ENCODE measurements around the gene TTLL6.

Gene TTLL6

DNA sequence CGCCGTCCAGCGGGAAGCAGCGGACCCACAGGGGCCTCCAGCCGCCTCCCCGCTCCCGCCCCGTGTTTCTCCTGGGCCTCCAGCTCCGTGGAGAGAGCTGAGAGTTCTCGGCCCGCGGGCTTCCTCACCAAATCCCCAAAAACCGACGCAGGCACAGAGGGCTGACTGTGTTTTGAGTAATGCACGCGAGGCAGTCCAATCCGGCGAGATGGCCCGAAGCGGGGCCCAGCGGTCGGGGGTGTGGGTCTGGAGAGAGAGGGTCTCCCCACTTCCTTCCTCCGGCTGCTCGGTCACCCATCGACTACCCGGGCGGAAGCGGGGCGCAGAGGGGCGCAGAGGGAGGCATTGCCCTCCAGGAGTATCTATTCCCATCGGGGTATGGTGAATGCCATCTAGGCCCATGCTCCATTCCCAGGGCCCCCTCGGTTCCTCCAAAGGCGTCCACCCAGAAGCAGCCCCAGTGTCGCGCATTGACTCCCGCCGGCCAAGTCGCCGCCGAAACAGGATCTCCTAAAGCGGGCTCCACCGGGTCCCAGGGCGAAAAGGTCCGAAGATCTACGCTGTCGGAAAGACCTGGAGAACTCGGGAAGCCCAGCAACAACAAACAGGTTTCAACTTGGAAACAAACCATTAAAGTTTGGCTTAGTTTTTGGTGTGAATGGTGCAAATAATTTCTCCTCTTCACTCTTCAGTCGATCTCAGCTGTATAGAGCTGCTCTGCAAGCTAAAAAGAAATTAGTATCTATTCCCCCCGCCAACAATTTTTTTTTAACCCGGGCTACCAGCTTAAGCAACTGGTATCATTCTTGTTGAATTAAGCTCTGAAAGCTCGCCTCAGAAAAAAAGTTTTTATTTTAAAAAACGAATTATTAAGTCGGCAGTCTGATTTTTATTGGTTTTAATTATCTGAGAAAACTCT is 69.3 kb downstream of the TTLL6 start:
- H3K4me3 ChIP-seq (ENCODE audit: low read length): no peak overlapping the region
- TF ChIP-seq ZNF274 (IDR thresholded peaks at IDR 0.05; ENCODE audit: low read depth, low read length): no peak

DNA sequence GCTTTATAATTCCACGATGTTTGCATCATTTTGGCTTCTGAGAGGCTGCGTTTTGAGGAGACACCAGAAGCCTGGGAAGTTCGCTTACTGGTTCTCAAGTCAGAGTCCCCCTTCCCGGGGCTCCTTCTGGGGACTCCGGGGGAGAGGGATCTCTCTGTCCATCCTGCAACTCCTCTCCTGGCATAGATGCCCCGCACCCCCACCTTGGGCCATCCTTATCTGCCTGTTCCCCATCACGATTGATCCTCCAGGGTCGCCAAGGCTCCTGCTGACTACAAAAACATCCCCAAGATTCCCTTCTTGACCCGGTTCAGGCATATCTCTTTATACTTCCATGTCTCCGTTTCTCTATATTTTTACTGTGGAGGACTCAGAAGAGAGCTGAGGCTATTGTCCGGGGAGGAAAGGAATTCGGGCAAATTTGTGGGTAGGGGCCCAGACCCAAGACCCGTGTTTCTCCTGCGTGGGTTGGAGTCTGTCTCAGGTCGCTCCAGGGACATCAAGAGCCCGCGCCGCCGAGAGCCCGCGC is 70.0 kb downstream of the TTLL6 start:
- H3K4me3 ChIP-seq (ENCODE audit: low read length): no peak overlapping the region
- no peak for TF ChIP-seq ZNF274 (IDR thresholded peaks at IDR 0.05; ENCODE audit: low read depth, low read length)

DNA sequence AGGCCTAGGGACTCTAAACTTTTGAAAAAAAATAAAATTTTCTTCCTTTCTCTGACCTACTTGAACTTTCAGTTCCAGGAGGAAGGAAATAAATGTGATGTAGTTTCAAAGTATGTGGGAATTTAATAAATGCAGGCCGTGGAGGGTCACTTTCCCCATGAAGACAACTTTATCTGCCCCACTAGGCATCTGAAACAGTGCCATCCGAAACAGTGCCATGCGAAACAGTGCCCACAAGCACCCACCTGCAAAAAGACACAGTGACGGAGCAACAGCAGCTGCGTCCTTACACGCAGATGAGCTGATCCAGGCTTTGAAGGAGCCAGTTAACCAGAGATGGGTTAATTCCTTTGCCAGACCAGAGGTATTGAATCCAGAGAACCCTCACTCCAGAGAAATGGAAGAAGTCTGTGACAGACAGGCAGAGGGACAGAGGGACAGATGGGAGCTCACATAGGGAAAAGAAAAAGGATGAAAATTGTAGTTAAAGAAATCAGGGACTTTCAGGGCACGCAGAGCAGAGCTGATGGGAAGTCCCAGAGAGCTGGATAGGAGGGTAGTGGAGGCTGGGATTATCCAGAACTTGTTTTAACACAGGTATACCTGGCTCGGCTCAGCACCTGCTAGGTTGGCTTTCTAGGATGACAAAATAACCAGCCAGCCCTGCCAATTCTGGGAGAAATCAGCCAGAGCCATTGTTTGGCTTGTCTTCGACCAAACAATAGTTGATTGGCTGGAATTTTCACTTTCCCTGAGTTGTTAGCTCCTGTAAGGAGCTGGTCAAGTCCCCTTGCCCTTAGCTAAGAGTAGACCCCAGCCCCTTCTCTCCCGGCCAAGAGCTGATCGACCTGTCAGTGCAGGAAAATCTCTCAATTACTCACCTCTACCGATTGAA is 71.4 kb downstream of the TTLL6 start:
- TF ChIP-seq ZNF274 (IDR thresholded peaks at IDR 0.05; ENCODE audit: low read depth, low read length): no peak
- no peak overlapping the region for H3K4me3 ChIP-seq (ENCODE audit: low read length)

DNA sequence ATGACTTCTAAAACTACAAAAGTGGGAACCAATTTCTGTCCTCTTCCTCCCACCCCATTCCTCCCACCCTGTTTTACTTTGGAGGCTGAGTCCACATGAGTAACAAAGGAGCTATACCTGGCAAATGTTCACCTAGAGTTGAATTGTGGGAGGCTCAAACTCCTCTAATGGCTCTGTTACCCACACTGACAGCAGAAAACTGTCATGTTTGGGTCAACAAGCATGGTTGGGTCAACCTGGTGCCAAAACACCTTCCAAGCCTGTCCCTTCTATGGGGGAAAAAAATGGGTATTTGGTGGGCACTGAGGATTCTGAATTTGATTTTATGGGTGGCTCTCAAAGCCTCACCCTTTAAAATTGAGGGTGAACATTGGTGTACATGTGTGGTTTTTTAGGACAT is 76.5 kb downstream of the TTLL6 start:
- H3K4me3 ChIP-seq (ENCODE audit: low read length): no peak overlapping the region
- TF ChIP-seq ZNF274 (IDR thresholded peaks at IDR 0.05; ENCODE audit: low read depth, low read length): no peak

DNA sequence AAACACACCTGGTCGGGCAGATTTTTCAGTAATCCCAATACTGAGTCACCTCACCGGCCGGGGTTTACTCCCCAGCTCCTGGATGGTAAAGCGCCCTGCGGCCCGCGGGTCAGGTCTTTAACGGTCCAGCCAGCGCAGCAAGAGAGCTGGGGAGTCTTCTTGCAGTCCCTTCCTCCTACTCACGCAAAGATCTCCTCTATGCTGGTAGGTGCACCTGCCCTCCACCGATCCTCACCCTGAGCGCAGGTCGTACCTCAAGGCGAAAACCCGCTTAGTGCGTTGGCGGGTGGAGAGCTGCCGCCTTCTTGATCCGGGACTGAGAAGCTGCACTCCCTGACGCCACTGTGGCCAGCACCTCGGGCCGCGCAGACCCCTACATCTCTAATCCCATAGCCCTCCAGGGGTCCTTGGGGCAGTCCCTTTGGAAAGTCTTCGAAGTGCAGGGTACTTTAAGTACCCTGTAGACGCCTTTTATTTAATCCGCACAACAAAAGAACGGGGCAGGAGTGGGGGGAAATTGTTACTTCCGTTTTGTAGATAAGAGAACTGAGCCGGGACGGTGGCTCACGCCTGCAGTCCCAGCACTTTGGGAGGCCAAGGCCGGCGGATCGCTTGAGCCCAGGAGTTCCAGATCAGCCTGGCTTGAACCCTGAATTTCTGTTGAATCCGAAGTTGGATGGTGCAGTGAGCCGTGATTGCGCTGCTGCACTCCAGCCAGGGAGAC is 78.1 kb downstream of the TTLL6 start:
- no peak overlapping the region for H3K4me3 ChIP-seq (ENCODE audit: low read length)
- no peak for TF ChIP-seq ZNF274 (IDR thresholded peaks at IDR 0.05; ENCODE audit: low read depth, low read length)

DNA sequence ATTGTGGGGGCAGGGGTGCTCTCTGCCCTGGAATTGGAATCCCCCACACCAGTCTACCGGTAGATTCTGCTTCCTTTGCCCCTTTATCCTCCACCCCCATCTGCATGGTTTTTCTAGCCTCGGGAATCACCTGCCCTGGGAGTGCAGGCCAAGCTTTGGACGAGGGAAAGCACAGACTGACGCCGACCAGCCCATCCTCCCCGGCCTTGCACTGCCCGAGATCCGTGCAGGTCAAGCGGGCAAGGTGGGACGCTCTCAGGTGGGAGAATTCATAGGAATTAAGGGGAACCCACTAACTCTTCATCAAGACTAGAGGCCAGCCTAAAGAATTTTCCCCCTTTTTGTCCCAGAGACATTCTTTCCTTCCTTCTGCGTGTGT is 78.6 kb downstream of the TTLL6 start:
- H3K4me3 ChIP-seq (ENCODE audit: low read length): no peak overlapping the region
- TF ChIP-seq ZNF274 (IDR thresholded peaks at IDR 0.05; ENCODE audit: low read depth, low read length): no peak

DNA sequence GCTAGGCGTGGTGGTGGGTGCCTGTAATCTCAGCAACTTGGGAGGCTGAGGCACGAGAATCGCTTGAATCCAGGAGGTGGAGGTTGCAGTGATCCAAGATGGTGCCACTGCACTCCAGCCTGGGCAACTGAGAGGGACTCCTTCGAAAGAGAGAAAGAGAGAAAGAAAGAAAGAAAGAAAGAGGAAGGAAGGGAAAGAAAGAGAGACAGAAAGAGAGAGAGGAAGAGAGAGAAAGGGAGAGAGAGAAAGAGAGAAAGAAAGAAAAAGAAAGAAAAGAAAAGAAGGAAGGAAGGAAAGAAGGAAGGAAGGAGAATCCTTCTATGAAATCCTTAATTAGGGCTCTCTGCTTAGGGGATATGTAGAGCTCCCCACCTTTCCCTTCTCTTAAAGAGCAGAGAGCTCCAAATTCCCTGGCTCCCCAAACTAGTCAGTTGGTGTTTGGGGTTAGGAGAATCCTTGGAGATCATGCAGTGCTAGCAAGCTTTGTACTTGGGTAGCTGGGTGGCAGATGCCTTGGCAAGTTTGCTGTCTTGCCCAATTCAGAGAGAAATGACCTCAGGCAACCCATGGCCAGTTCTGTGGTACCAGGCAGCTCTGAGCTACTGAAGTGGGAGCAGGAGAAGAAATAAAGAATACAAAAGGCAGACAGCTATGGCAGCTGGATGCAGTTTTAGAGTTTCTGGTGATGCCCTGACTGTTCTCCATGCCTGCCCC is 79.5 kb downstream of the TTLL6 start:
- no peak overlapping the region for H3K4me3 ChIP-seq (ENCODE audit: low read length)
- TF ChIP-seq ZNF274 (IDR thresholded peaks at IDR 0.05; ENCODE audit: low read depth, low read length): no peak

DNA sequence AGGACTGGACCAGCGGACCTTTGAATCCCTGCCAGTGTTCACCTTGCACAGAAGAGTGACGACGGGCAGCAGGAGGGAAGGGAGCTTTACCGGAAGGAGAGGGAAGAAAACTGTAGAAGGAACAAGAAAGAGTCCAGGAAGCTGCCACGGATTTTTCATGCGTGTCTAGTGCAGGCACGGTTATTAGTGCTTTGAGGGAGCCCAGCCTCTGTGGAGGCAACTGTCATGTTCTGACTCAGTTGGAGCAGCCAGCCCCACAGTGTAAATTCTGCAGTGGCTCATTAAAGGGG is 82.0 kb downstream of the TTLL6 start:
- H3K4me3 ChIP-seq (ENCODE audit: low read length): no peak overlapping the region
- no peak for TF ChIP-seq ZNF274 (IDR thresholded peaks at IDR 0.05; ENCODE audit: low read depth, low read length)

DNA sequence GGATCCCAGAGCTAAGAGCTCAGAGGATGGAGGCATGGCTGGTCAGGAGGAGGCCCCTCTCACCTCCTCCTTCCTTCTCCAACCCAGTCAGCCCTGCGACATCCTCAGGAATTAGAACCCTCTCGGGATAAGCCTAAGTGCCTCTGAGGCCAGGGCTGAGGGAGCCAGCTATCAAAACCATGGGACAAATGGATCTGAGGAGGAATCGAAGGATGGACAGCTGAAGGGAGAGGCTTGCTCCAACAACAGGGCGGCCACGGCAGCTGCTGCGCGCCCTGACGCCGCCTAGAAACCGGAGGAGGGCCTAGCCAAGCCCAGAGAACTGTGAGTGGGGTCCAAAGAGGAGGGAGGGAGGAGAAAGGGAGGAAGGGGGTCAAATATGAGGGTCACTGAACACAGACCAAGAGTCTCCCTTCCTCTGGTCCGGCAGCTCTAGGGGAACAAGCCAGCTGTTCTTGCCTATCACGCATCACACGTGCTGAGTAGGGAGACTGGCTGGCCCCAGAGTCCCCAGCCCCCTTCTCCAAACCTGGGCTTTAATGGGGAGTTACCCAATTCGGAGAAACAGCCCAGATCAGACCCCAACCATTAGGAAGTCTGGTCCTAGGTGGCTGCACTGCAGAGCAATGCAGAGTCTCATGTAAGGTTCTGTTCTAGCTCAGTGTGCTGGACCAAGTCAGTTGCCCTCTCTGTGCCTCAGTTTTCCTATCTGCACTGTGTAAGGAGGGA is 82.5 kb downstream of the TTLL6 start:
- H3K4me3 ChIP-seq (ENCODE audit: low read length): no peak overlapping the region
- TF ChIP-seq ZNF274 (IDR thresholded peaks at IDR 0.05; ENCODE audit: low read depth, low read length): no peak

DNA sequence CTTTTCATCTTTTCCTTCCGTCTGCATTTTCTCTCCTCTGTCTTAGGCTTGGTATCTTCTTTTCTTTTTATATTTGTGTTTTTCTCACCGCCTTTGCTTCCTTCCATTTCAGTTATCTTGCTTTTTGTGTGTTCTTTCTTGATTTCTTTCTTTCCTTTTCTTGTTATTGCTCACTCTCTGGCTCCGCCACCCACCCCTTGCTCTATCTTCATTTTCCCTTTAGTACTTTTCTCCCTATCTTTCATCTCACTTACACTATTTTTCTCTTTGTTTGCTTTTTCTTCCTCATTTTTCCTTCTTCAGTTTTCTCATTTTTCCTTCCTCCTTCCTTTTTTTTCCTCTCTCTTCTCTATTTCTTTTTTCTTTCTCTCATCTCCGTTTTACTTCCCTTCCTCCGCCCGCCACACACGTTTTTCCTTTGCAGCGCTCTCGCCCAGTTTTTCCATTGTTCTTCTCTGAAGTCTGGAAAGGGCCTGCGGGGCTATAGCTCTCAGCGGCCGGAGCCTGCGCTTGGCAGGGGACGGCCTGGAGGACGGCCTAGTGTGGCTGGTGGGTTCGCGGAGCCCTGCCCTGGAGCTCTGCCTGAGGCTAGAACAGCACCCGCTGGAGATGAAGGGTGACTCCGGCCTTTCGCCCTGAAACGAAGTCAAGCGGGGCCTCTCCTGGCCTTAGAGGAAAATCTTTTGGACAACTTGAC is 83.2 kb downstream of the TTLL6 start:
- TF ChIP-seq ZNF274 (IDR thresholded peaks at IDR 0.05; ENCODE audit: low read depth, low read length): no peak
- no peak overlapping the region for H3K4me3 ChIP-seq (ENCODE audit: low read length)

DNA sequence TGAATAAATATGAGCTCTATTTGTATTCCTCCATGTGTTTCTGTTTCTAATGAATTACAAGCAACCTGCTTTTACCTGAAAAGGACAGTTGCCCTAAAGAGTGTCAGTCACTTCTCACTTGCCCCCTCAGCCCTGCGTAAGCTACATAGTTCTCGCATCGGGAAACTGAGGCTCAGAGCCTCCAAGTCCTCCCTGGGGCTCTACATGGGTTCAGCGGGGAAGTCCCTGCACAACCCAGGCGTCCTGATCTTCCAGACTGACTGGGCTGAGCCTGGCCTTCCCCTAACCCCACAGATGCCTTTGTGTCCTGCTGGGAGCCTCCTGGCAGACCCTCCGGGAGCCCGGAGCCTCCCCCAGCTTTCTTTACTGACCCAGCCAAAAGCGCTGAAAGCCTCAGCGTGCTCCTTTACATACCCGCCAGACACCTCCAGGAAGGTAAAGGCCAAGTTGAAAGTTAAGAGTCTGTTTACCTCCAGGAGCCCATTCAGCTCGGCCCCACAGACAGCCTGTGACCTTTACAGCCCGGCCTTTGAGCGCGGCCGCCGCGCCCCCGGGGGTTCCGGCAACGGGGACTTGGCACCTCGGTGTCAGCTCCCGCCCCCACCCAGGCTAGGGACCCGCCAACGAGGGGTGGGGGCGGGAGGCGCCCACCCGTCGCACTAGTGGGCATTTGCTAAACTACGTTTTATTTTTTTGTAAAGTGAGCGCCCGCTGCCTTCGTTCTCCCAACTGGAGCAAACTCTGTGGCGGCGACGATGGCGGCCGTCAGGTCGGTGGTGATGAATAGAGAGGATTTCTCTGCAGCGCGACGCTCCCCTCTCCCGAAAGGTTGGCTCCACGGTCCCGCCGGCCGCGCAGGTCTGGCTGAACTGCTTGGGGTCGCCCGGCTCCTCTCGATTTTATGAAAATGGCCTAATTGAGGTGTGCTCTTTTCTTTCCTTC is 84.1 kb downstream of the TTLL6 start:
- TF ChIP-seq ZNF274 (IDR thresholded peaks at IDR 0.05; ENCODE audit: low read depth, low read length): no peak
- H3K4me3 ChIP-seq (ENCODE audit: low read length): no peak overlapping the region

Measured in GM08714 (cell line).